GM18868 (cell line): ENCODE results near the gene SCUBE3.

Experiments used
- ATAC-seq: cut with Tn5 transposase; IDR thresholded peaks from one replicate; pipeline ENCODE4 v1.9.1; 2021; ENCODE audit warnings: mild to moderate bottlenecking, moderate library complexity; ENCODE audit not compliant: unreplicated experiment

SCUBE3 gene

DNA sequence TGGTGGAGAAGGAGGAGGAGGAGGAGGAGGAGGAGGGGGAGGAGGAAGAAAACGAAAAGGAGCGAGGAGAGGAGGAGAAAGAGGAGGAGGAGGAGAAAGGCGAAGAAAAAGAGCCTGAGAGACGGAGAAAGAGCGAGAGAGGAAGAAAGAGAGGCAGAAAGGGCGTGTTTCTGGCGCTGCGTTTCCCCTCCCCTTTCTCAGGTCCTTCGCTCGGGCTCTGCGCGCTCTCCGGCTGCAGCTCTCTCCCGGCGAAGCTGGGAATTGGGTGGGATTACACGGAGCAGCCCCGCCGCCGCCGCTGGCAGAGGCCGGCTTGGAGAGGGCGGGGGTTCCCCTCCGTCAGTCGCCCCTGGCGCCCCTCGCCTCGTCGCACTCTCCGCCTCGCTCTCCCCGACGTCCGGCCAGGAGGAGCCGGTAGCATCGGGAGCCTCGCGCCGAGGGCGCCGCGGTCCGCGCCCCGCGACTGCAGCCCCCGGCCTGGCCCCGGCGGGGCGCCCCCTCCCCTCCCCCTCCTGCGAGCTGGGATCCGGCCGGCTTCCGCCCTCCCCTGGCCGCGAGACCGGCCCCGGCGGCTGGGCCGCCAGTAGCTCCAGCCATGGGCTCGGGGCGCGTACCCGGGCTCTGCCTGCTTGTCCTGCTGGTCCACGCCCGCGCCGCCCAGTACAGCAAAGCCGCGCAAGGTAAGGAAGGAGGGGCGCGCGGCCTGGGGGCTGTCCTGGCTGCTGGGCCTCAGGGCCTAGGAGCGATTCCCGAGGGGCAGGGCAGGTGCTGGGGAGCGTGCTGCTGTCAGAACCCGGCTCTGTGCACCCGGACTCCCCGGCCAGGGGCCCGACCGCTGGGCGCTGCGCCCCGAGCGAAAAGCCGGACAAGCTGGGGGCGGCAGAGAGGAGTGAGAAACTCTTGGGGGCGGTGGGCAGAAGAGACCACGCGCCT is at the start of gene SCUBE3:
Gene SCUBE3 (plus strand): TSS at position 133 of the 933 bp plus-strand sequence. CDS start 463 bp downstream, at position 596.
- no peak for ATAC-seq

DNA sequence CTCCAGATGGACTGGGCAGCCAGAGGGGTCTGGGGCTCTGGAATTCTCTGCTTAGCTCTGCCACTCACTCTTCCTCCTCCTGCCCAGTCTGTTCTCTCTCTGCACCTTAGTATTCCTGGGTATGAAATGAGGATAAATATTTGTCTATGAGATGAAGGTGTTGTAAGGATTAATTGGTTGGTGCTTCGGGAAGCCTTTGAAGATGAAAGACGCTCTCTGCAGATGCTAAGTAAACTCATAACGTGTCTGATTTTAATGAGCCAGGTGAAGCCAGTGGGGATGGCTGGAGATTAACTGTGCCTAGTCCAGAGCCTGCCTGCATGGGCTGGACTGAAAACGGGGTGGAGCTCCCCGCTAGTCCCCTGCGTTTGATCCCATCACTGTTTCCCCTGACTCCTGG is 49.5 kb upstream of the SCUBE3 start:
- no peak for ATAC-seq

DNA sequence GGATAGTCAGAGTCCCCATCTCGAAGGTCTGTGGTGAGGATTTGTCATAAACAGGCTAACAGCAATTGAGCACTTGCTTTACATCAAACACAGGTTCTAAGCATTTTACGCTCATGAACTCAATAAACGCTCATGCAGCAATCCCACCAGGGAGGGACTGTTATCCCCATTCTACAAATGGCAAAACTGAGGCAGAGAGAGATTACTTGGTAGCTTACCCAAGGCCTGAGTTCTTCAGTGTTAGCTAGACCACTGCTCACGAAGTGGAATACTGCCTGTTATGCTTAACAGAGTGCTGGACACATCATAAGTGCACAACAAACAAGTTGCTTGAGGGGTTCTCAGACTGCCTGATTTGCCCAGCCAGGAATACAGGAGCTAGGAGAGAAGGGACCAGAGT is 48.9 kb upstream of the SCUBE3 start:
- ATAC-seq, result no peak

DNA sequence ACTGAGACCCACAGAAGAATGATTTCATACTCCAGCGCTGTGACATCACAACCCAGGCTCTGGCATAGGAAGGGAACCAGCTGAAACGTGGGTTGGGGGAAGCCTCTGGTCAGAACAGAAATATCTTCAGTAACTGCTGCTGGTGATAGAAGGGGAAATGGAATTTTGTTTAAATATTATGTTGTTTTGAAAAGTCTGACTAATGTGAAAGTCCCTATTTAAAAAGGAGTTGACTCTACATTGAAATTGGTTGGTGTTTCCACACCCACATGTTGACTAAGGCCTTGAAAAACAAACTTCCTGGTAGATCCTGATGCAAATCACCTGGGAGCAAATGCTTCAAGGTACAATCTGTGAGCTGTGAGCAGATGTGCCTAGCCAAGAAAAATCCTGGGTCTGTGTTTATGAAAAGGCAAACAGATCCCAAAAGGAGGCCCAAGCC is 48.1 kb upstream of the SCUBE3 start:
- no peak for ATAC-seq

DNA sequence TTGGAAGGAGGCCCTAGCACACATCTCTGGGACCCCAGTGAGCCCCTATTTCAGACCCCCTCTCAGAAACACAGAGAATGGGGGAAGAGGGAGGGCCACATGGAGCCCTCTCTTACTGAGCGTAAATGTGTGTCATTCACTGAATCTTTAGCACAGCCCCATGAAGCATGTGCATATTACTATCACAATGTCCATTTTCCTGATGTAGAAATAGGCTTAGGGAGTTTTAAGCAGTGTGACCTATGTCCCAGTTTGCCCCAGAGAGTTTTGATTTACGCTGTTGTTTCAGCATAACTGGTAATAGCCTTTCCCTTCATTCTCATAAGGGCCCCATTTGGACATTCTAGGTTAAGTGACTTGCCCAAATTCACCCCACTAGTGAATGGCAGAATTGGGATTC is 47.6 kb upstream of the SCUBE3 start:
- no peak for ATAC-seq

DNA sequence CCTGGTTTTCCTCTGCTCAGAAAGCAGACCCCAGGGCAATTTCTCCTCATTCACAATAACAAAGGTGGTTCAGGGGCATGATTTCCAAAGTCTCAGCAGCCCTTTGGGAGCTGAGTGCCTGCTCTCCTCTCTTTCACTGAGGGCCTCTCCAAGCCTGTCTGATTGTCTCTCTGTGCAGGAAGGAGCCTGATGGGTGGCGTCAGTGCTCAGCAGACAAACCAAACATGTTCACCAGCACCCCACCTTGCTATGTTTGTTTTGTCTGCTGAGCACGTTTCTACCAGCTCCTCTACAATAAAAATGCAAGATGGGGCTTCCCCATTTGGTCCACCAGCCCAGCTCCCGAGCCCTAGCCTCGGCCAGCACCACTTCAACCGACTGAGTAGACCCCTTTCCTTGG is 47.2 kb upstream of the SCUBE3 start:
- ATAC-seq, result no peak

DNA sequence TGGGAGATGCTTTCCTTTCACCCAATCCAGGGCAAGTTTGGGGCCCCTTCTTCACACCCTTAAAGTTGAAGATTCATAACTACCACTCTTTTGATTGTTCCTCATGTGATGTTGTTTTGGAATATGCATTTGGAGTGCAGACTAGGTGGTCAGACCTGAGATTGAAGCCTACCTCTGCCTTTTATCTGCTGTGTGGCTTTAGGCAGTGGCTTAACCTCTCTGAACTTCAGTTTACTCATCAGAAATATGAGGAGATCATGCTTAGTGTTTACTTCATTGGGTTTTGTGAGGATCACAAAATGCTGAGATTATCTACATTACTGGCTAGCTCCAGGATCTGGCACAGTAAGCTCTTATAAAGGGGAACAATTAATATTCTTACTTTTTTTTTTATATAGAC is 46.3 kb upstream of the SCUBE3 start:
- no peak for ATAC-seq

DNA sequence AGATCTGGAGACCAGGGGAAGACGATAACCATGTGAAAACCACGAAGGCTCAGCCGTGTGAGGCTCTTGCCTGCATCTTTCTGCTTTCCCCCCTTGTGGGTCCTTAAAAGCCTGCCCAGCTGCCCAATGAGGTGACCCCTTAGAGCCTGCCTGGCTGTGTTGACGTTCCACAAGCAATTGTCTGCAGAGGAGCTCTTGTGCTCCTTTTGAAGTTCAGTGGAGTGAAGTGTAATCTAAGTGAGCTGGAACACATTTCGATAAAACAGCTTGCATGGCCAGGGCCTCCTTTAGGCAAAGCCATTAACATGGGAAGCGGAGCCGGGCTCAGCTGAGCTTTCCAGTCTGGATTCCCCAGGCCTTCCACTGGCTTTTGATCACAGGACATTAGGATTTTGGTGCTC is 45.3 kb upstream of the SCUBE3 start:
- ATAC-seq, result no peak

DNA sequence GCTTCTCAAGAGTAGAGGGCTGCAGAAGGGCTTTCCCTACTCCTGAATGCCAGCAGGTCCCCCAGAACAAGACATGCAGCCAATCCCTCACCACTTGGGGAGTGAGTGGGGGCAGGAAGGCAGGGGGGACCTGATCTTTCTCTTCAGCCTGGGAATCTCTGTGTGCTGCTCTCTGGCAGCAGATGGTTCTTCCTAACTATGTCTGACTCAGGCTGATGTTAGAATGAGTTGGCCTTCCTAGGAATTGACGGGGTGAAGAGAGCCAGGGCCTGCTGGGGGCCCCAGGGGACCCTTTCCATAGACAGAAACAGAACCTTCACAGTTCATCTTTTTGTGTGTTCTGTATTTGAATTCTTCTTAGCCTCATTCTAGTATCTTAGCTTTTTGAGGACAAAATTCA is 43.6 kb upstream of the SCUBE3 start:
- no peak for ATAC-seq

DNA sequence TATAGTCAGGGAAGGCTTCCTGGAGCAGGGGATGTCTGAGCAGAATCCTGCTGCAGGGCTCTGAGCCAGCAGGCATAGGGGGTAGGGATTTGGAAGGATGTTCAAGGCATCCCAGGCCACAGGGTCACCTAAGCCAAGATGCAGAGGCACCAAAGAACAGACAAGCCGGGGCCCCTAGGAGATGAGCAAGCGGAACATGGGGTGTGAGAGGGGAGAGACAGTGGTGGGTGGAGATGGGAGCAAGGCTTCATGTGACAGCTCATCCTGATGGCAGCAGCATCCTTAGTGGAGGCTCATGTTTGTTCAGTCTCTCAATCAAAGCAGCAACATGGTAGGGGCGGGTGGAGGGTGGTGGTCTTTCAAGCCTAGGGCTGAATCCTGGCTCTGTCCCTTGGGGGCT is 42.9 kb upstream of the SCUBE3 start:
- ATAC-seq, result no peak

DNA sequence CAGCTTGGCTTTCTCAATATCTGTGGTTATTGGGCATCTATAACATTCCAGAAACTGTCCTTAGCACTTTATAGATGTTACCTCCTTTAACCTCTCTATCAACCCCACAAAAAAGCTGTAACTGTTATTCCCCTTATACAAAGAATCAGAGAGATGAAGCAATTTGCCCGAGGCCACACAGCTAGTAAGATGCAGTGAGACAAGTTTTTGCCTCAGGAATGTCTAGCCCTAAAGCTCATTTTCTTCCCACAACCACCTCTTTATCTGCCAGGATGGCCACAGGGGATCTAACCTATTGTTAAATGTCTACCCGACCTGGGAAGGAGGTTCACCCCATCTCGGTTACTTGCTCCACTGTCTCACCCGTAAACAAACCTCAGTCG is 40.7 kb upstream of the SCUBE3 start:
- no peak for ATAC-seq

DNA sequence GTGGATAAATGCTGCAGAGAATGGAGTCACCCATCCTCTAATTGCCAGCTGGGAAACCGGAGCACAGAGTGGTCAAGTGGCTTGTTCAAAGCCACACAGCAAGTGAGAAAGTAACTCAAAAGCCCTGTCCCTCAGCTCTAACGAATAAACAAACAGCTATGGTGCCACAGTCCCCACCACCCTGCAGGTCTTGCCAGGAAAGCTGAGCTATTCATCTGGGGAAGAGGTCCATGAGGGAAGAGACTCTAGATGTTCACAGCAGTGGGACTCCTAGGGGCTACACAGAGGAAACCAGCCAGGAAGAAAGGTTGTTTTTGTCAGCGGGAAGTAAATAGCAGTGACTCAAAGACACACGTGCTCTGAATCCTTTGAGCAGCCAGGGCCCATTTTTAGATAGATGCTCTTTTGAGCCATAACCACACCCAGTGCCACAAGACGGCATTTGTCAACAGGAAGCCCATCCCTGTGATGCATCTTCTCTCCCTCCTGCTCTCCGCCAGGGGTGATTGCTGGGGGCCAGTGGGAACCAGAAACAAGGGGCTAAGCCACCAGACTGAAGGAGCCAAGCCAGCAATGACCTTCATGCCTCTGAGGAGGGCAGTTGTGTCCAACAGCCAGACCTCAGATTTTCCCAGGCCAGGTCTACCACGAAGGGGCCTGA is 40.2 kb upstream of the SCUBE3 start:
- ATAC-seq, result no peak

DNA sequence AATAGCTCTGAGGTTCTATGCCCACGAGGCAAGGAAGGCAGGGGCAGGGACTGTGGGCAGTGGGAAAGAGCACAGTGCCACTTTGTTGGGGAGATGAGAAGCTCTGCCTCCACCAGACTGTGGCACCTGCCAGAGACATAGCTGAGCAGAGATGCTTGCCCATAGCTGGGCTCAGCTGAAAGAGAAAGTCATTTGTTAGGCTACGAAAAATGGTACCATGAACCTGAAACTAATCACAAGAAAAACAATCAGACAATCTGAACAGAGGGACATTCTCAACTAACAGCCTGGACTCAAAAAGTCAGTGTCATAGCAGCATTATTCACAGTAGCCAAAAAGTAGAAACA is 39.7 kb upstream of the SCUBE3 start:
- no peak for ATAC-seq

DNA sequence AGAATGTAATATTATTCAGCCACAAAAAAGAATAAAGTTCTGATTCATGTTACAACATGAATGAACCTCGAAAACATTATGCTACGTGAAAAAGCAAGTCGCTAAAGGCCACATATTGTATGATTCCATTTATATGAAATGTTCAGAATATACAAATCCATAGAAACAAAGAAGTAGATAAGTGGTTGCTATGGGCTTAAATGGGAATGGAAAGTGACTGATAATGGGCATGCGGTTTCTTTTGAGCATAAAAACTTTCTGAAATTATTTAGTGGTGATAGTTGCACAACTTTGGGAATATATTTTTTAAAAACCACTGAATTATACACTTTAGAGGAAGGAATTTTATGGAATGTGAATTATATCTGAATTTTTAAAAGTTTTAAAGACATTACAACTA is 39.3 kb upstream of the SCUBE3 start:
- ATAC-seq, result no peak

DNA sequence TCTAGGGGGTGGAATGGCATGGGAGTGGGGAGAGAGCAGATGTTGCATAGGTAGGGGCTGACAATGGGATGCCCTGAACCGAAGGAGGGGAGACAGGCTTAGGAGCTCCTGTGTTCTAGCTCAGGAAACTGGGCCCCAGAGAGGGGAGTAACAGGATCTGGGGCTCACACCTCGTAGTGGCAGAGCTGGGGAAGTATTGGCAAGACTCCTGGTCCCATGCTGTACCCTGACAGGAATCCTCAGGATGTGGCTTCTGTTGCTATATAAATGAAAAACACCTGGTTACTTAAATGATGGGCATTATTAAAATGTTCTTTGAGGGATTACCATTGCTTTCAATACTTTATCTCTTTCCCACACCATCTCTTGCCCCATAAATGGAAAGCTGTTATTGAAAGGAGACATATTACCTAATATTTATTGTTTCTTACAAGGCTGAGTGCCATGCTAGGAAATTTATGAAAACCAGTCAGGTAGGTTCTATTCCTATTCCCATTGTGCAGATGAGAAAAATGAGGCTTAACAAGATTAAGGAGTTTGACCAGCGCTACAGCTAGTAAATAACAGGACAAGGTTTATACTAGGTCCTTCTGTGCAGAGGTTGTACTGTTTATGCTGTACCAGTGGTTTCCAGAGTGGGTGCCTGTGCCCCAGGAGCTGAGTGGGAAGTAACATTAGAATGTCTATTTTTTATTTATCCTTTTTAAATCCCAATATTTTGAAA is 37.3 kb upstream of the SCUBE3 start:
- no peak for ATAC-seq

DNA sequence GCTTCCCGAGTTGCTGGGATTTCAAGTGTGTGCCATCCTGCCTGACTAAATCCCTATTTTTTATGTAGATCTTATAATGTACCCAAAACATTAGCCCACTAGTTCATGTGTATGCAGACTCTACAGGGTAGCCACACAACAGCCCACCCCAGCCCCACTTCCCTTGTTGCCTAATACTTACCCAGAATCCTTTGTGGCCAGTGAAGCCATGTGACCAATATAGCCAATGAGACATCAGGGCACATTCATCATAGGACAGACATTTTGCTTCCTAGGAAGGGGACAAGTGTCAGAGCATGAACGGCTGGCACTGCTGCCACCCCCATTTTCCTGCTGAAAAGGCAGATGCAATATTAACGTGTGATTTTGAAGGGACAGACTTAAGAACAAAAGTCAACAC is 36.6 kb upstream of the SCUBE3 start:
- no peak for ATAC-seq

DNA sequence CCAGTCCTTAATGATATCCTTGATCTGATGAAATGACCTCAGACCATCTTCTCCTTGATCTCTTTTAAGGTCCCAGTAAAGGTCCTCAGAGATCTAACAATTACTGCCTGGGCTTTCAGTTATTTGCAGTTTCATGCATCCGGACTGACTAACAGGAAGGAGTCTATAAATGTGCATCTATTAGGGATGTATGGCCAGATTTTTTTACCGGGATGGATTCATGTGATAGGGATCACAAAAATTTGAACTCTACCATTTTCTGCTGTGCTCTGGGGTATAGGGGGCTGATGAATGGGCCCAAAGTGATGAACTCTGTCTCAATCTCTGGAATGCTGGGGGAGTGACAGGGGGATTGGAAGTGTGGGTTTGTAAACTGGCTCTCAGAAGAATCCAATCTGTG is 36.2 kb upstream of the SCUBE3 start:
- no peak for ATAC-seq

DNA sequence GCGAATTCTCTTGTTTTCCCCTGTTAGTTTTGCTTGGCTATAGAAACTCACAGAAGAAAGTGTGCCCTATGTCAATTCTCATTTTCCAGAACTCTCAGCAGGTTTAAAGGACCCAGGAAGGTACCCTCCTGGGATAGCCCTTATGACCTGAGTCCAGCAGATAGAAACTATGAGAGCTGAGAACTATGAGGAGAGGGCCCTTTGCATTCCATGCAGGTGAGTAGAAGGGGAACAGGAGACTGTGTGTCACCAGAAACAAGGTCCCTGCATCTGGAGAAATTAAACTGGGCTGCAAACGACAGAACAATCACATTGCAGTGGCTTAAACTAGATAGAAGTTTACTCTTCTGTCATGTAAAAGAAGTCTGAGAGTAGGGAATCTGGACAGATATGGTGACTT is 35.7 kb upstream of the SCUBE3 start:
- ATAC-seq, result no peak

DNA sequence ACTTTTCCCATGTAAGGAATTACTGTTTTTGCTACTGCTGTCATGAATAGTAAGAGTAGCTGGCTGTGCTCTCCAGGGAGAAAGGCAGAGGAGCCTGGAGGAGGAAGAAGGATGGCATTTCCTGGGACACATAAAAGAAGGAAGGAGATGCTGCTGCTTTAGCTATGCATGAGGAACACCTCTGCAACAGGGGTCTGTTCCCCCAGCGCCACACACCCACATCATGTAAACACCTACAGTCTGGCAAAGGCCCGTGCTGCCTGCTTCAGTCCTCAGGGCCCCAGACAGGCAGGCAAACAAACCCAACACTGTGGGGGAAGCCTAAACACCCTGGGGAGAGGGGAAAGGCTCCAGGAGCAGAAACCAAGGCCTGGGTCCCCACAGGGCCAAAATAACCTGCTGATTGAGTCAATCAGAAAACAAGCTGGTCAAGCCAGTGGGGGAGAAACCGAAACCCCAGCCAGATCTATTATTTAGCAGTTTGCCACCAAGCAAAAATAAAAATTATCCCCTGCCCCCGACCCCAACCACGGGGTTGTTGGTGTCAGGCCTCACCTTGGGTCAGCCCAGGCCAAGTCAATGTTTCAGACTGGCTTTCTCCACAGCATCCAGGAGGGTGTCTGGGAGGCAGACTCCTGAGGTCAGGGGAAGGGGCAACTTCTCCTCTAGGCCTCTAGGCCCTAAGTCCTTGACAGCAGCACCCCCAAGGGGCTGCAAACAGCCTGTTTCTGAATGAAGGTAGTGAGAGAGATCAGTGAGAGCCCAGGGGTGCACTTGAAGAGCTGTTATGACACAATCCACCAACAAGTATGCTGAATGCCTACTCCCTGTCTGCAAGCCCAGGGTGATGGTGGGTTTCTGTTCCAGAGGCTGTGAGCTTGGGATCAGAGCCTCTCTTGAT is 34.6 kb upstream of the SCUBE3 start:
- ATAC-seq, result no peak

DNA sequence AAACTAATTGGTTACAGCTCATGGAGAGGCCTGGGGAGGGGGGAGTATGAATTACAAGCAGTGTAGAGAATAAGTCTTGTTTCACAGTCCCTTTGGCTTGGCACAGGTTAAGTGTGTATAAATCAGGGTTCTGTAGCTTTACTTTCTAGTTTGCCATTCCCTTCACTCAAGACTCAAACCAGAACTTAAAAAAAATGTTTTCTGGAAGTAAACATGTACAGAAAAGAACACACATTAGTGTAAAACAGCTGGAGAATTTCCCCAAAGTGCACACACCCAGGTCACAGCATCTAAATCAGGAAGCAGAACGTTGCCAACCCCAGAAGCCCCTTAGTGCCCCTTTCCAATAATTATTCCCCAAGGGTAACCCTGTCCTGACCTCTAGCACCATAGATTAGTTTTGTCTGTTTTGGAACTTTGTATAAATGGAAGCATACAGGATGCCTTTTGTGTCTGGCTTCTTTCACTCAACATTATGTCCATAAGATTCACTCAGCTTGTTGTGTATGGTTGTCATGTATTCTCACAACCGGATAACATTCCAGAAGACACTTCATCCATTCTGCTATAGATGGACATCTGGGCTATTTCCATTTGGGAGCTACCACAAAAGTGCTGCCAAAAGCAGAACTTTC is 33.7 kb upstream of the SCUBE3 start:
- ATAC-seq, result no peak
